Measurements from ENCODE around the gene CD22.

Gene CD22

DNA sequence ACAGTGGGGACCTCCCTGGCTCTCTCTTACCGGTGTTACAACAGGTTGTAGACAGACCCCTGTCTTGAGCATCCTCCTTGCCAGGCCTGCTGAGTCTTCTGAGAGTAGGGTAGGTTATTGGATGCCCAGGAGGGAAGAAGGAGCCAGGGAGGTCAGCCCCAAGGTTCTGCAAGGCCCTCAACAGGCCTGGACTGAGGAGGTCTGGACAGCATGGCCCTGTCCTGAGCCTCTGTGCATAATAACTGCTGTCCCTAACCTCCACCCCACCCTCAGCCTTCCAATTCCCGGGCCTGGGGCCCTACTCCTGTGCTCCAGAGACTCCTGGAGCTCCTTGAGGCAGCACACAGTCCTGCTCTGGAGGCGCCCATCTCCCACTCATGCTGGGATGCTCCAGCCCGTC lies 336 bp downstream of the CD22 start:
- no peak overlapping the region for H3K27ac ChIP-seq
- TF ChIP-seq, protein P1, sequence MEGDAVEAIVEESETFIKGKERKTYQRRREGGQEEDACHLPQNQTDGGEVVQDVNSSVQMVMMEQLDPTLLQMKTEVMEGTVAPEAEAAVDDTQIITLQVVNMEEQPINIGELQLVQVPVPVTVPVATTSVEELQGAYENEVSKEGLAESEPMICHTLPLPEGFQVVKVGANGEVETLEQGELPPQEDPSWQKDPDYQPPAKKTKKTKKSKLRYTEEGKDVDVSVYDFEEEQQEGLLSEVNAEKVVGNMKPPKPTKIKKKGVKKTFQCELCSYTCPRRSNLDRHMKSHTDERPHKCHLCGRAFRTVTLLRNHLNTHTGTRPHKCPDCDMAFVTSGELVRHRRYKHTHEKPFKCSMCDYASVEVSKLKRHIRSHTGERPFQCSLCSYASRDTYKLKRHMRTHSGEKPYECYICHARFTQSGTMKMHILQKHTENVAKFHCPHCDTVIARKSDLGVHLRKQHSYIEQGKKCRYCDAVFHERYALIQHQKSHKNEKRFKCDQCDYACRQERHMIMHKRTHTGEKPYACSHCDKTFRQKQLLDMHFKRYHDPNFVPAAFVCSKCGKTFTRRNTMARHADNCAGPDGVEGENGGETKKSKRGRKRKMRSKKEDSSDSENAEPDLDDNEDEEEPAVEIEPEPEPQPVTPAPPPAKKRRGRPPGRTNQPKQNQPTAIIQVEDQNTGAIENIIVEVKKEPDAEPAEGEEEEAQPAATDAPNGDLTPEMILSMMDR (conservative IDR thresholded peaks at IDR 0.05), result no peak
- no peak for TF ChIP-seq ZFX (IDR thresholded peaks at IDR 0.05)

DNA sequence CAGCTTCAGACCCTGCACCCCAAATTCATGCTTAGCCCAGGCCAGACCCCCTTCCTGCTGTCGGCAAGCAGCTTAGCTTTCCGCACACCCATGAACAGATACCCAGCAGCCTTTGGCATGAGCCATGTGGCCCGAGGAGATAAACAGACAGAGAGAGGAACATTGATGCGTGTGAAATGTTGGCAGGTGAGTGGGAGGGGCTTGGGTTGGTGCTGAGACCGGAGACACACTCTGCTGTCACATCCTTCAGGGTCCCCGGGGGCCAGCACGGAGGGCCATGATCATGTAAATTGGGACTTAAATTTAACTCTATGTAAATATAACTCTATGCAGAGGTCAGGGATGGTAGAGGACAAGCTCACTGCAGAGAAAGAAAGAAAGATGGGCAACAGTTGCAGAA lies 1.5 kb downstream of the CD22 start:
- TF ChIP-seq, protein P1 (conservative IDR thresholded peaks at IDR 0.05), result no peak
- TF ChIP-seq ZFX (IDR thresholded peaks at IDR 0.05), result no peak
- no peak overlapping the region for H3K27ac ChIP-seq

DNA sequence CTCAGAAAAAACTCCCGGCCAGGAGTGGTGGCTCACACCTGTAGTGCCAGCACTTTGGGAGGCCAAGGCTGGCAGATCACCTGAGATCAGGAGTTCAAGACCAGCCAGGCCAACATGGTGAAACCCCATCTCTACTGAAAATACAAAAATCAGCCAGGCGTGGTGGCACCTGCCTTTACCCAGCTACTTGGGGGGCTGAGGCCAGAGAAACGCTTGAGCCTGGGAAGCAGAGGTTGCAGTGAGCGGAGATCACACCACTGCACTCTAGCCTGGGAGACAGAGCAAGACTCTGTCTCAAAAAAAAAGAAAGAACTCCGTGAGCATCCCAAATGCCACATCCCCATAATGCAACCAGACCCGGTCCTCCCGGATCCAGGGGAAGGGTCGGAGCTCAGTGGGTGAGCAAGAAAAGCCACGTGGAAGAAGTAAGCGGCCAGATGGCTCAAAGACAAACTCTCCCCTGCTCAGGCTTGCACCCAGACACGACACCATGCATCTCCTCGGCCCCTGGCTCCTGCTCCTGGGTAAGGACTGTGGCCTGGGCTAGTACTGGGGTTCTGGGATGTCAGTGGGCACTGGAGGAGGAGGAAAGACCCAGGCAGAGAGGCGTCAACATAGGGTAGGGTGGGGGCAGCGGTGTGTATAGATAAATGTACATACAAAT lies 2.7 kb downstream of the CD22 start:
- no peak for TF ChIP-seq ZFX (IDR thresholded peaks at IDR 0.05)
- TF ChIP-seq, protein P1 (conservative IDR thresholded peaks at IDR 0.05), result no peak
- H3K27ac ChIP-seq, result no peak overlapping the region

DNA sequence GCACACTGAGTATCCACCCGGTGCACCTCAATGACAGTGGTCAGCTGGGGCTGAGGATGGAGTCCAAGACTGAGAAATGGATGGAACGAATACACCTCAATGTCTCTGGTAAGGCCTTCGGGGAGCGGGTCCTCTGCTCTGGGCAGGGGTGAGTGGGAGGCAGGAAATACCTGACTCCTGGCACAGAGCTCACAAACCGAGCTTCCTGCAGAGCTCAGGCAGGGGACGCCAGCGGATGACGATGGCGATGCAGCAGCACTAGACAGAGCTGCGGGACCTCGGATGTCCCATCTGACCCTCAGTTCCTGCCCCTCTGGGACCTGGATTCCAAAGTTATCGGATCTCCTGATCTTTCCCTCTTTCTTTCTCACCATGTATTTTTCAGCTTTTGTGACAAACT lies 3.8 kb downstream of the CD22 start:
- no peak overlapping the region for H3K27ac ChIP-seq
- TF ChIP-seq ZFX (IDR thresholded peaks at IDR 0.05), result no peak
- TF ChIP-seq, protein P1 (conservative IDR thresholded peaks at IDR 0.05), result no peak

DNA sequence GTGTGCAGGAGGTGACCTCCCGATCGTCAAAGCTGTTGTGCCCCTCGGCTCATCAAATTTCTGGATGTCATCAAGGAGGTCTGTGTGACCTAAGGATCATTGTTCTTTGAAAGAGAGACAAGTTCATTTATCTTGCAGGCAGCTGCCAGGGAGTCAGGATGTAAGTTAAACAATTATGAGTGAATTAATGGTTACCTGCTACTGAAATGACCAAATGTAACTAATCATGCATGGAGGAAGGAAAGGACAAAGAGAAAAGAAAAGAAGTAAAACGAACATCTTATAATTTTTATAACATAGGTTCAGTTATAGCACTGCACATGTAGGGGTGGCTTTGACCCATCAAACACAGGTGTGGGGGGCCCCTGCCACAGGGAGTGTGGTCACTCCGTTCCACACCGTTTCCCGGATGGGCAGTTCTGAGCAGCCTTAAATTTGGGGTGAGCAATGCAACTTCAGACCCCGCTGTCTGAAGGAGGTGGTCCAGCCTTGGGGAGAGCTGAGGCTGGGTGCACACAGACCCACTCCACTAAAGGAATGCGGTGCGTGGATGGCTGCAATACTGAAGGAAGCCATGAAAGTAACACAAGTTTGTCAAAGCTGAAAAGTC lies 5.3 kb downstream of the CD22 start:
- H3K27ac ChIP-seq, result no peak overlapping the region
- TF ChIP-seq, protein P1 (conservative IDR thresholded peaks at IDR 0.05), result no peak
- TF ChIP-seq ZFX (IDR thresholded peaks at IDR 0.05), result no peak

DNA sequence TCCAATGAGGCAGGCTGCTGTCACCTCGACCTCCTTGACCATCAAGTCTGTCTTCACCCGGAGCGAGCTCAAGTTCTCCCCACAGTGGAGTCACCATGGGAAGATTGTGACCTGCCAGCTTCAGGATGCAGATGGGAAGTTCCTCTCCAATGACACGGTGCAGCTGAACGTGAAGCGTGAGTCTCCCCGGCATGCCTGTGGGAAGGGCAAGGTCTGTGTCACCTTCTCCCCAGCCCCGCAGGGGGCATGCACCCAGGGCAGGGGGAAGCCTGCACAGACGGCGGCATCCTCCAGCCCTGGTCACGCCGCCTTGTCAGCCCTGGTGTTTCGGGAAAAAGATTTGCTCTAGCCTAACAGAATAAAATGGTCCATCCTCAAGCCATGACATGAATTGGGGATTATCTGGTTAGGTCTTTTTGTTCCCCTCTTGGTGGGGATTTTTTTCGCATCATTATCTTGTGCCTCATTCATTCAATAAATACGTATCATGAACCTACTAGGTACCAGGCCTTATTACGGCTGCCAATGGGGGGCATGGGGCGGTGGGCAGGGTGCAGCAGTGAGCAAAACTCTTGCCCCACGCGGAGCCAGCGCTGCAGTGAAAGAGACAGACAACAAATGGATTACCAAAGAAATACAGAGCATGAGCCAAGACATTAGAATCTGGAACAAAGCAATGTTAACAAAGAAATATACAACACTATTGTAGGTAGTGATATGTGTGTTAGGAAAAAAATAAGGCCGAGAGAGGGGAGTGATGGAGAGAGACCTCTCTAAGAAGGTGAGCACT lies 7.4 kb downstream of the CD22 start:
- TF ChIP-seq, protein P1 (conservative IDR thresholded peaks at IDR 0.05), result no peak
- TF ChIP-seq ZFX (IDR thresholded peaks at IDR 0.05), result no peak
- H3K27ac ChIP-seq, result no peak overlapping the region

Measured in C4-2B (cell line).